ENCODE data around the gene TRIM60.
"Not testable (repeated sequence)": the region's sequence is repeated elsewhere in the genome, so short reads cannot be mapped to it uniquely, and the experiment has no call there.

TRIM60 gene

GRCh38 chr4:165031436-165032211 is at the start of gene TRIM60:
Gene TRIM60, plus strand, starts transcription at chr4:165031999. Its CDS starts 8,074 bp downstream, at chr4:165040073.
- Histone ChIP-seq H3K9me3 (ENCODE audit: low read length) (no peaks in the 10 kb centered on the region), H3K27me3 (ENCODE audit: insufficient read depth, low read length) (no peaks in the 10 kb centered on the region), H3K4me3 (ENCODE audit: low read length) (no peak within 1 kb of the TSS), H3K36me3 (ENCODE audit: insufficient read depth, low read length) (no peaks in the 10 kb centered on the region), H3K4me1 (ENCODE audit: insufficient read depth, low read length) (no peaks in the 10 kb centered on the region), H2AFZ (ENCODE audit: low read depth, low read length) (no peak within 1 kb of the TSS)

GRCh38 chr4:164989471-164989870 is 42.3 kb upstream of the TRIM60 start:
- Histone ChIP-seq H3K4me3 (ENCODE audit: low read length) (no peak overlapping the region), H2AFZ (ENCODE audit: low read depth, low read length) (no peak overlapping the region), H3K36me3 (ENCODE audit: insufficient read depth, low read length) (no peaks in the 10 kb centered on the region), H3K9me3 (ENCODE audit: low read length) (no peaks in the 10 kb centered on the region), H3K27me3 (ENCODE audit: insufficient read depth, low read length) (no peaks in the 10 kb centered on the region), H3K4me1 (ENCODE audit: insufficient read depth, low read length) (no peaks in the 10 kb centered on the region)

DNA sequence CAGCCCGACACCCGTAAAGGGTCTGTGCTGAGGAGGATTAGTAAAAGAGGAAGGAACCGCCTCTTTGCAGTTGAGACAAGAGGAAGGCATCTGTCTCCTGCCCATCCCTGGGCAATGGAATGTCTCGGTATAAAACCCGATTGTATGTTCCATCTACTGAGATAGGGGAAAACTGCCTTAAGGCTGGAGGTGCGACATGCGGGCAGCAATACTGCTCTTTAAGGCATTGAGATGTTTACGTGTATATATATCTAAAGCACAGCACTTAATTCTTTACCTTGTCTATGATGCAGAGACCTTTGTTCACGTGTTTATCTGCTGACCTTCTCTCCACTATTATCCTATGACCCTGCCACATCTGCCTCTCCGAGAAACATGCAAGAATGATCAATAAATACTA is 41.0 kb upstream of the TRIM60 start:
- H3K4me1 ChIP-seq (ENCODE audit: insufficient read depth, low read length); H2AFZ ChIP-seq (ENCODE audit: low read depth, low read length); H3K4me3 ChIP-seq (ENCODE audit: low read length); H3K27me3 ChIP-seq (ENCODE audit: insufficient read depth, low read length); H3K9me3 ChIP-seq (ENCODE audit: low read length); H3K36me3 ChIP-seq (ENCODE audit: insufficient read depth, low read length): not testable (repeated sequence)

DNA sequence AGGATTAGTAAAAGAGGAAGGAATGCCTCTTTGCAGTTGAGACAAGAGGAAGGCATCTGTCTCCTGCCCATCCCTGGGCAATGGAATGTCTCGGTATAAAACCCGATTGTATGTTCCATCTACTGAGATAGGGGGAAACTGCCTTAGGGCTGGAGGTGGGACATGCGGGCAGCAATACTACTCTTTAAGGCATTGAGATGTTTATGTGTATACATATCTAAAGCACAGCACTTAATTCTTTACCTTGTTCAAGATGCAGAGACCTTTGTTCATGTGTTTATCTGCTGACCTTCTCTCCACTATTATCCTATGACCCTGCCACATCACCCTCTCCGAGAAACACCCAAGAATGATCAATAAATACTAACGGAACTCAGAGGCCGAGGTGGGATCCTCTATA is 35.7 kb upstream of the TRIM60 start:
- H3K4me1 ChIP-seq (ENCODE audit: insufficient read depth, low read length); H3K4me3 ChIP-seq (ENCODE audit: low read length); H2AFZ ChIP-seq (ENCODE audit: low read depth, low read length); H3K27me3 ChIP-seq (ENCODE audit: insufficient read depth, low read length); H3K36me3 ChIP-seq (ENCODE audit: insufficient read depth, low read length); H3K9me3 ChIP-seq (ENCODE audit: low read length): not testable (repeated sequence)

DNA sequence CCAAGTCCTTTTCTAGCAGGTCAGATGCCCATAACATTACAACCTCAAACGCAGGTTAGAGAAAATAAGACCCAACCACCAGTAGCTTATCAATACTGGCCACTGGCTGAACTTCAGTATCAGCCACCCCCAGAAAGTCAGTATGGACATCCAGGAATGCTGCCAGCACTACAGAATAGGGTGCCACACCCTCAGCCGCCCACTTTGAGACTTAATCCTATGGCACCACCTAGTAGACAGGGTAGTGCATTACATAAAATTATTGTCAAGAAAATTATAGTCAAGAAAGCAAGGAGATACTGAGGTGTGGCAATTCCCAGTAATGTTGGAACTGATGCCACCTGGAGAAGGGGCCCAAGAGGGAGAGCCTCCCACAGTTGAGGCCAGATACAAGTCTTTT is 34.5 kb upstream of the TRIM60 start:
- Histone ChIP-seq H3K4me3 (ENCODE audit: low read length) (no peak overlapping the region), H2AFZ (ENCODE audit: low read depth, low read length) (no peak overlapping the region), H3K27me3 (ENCODE audit: insufficient read depth, low read length) (peaks cover 4% of the 10 kb centered on the region), H3K9me3 (ENCODE audit: low read length) (no peaks in the 10 kb centered on the region), H3K4me1 (ENCODE audit: insufficient read depth, low read length) (no peaks in the 10 kb centered on the region), H3K36me3 (ENCODE audit: insufficient read depth, low read length) (no peaks in the 10 kb centered on the region)

DNA sequence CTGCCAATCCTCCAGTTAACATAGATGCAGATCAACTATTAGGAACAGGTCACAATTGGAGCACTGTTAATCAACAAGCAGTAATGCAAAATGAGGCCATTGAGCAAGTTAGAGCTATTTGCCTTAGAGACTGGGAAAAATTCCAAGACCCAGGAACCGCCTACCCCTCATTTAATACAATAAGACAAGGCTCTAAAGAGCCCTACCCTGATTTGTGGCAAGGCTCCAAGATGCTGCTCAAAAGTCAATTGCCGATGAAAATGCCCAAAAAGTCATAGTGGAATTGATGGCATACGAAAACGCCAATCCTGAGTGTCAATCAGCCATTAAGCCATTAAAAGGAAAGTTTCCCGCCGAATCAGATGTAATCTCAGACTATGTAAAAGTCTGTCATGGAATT is 33.9 kb upstream of the TRIM60 start:
- Histone ChIP-seq H3K27me3 (ENCODE audit: insufficient read depth, low read length) (peaks cover 4% of the 10 kb centered on the region), H2AFZ (ENCODE audit: low read depth, low read length) (no peak overlapping the region), H3K4me3 (ENCODE audit: low read length) (no peak overlapping the region), H3K36me3 (ENCODE audit: insufficient read depth, low read length) (no peaks in the 10 kb centered on the region), H3K9me3 (ENCODE audit: low read length) (no peaks in the 10 kb centered on the region), H3K4me1 (ENCODE audit: insufficient read depth, low read length) (no peaks in the 10 kb centered on the region)

- H3K9me3 ChIP-seq (ENCODE audit: low read length); H2AFZ ChIP-seq (ENCODE audit: low read depth, low read length); H3K4me3 ChIP-seq (ENCODE audit: low read length); H3K27me3 ChIP-seq (ENCODE audit: insufficient read depth, low read length); H3K4me1 ChIP-seq (ENCODE audit: insufficient read depth, low read length); H3K36me3 ChIP-seq (ENCODE audit: insufficient read depth, low read length): not testable (repeated sequence)
Observed at GRCh38 chr4:164998526-164999080, 33.2 kb upstream of the TRIM60 start.

- not testable (repeated sequence) for H3K9me3 ChIP-seq (ENCODE audit: low read length); H3K36me3 ChIP-seq (ENCODE audit: insufficient read depth, low read length); H3K4me3 ChIP-seq (ENCODE audit: low read length); H3K27me3 ChIP-seq (ENCODE audit: insufficient read depth, low read length); H2AFZ ChIP-seq (ENCODE audit: low read depth, low read length); H3K4me1 ChIP-seq (ENCODE audit: insufficient read depth, low read length)
Observed at GRCh38 chr4:165001957-165002356, 29.8 kb upstream of the TRIM60 start.

DNA sequence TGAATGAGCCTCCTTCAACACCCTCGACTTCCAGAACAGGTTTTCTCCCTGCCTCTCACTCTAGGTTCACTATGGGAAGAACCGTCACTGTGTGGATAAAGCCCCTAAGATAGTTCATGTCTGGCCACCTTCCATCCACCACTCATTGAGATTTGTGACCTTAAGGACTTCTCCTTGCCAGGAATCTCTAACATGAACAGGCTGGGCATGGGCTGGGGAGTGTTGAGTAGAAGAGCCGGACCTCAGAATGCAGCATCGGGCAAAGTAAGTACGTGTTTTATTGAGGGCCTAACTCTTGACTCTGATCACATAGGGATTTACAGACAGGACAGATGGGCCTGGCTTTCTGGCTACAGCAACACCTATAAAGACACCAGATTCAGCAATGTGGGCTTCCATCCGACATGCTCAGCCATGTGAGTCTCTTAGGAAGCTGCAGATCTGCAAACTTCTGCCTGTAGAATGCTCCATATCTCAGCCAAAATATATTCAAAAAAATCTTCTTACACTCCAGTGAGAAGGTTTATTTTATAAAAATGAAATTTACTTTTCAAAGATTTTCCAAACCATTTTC is 26.4 kb upstream of the TRIM60 start:
- H3K4me3 ChIP-seq (ENCODE audit: low read length) = no peak overlapping the region
- H3K27me3 ChIP-seq (ENCODE audit: insufficient read depth, low read length) = peaks cover 4% of the 10 kb centered on the region
- H3K36me3 ChIP-seq (ENCODE audit: insufficient read depth, low read length) = no peaks in the 10 kb centered on the region
- H2AFZ ChIP-seq (ENCODE audit: low read depth, low read length) = no peak overlapping the region
- H3K9me3 ChIP-seq (ENCODE audit: low read length) = no peaks in the 10 kb centered on the region
- peaks cover 2% of the 10 kb centered on the region for H3K4me1 ChIP-seq (ENCODE audit: insufficient read depth, low read length)

DNA sequence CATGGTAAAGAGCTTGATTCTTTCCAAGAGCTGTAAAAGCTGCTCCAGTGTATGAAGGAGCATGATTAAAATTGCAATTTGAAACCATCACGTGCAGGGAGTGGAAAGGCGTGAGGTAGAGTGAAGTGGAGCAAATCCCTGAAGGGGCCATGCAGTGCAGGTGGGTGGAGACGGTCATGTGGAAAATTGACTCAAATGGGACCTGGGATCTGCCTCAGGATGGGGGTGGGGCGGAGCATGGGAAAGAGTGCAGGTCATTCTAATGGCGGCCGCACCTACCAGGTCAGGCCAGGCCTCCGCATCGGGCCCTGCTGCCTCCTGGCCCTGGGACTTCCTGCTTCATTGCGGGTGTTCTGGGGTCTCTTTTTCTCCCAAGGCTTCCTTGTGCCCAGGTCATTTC is 25.3 kb upstream of the TRIM60 start:
- H3K9me3 ChIP-seq (ENCODE audit: low read length) = no peaks in the 10 kb centered on the region
- H3K4me3 ChIP-seq (ENCODE audit: low read length) = no peak overlapping the region
- peaks cover 2% of the 10 kb centered on the region for H3K4me1 ChIP-seq (ENCODE audit: insufficient read depth, low read length)
- H2AFZ ChIP-seq (ENCODE audit: low read depth, low read length) = no peak overlapping the region
- H3K27me3 ChIP-seq (ENCODE audit: insufficient read depth, low read length) = peaks cover 4% of the 10 kb centered on the region
- no peaks in the 10 kb centered on the region for H3K36me3 ChIP-seq (ENCODE audit: insufficient read depth, low read length)

GRCh38 chr4:165006886-165007285 is 24.9 kb upstream of the TRIM60 start:
- H3K9me3 ChIP-seq (ENCODE audit: low read length) = no peaks in the 10 kb centered on the region
- H3K27me3 ChIP-seq (ENCODE audit: insufficient read depth, low read length) = peaks cover 4% of the 10 kb centered on the region
- H3K36me3 ChIP-seq (ENCODE audit: insufficient read depth, low read length) = no peaks in the 10 kb centered on the region
- H2AFZ ChIP-seq (ENCODE audit: low read depth, low read length) = no peak overlapping the region
- peaks cover 2% of the 10 kb centered on the region for H3K4me1 ChIP-seq (ENCODE audit: insufficient read depth, low read length)
- H3K4me3 ChIP-seq (ENCODE audit: low read length) = no peak overlapping the region

DNA sequence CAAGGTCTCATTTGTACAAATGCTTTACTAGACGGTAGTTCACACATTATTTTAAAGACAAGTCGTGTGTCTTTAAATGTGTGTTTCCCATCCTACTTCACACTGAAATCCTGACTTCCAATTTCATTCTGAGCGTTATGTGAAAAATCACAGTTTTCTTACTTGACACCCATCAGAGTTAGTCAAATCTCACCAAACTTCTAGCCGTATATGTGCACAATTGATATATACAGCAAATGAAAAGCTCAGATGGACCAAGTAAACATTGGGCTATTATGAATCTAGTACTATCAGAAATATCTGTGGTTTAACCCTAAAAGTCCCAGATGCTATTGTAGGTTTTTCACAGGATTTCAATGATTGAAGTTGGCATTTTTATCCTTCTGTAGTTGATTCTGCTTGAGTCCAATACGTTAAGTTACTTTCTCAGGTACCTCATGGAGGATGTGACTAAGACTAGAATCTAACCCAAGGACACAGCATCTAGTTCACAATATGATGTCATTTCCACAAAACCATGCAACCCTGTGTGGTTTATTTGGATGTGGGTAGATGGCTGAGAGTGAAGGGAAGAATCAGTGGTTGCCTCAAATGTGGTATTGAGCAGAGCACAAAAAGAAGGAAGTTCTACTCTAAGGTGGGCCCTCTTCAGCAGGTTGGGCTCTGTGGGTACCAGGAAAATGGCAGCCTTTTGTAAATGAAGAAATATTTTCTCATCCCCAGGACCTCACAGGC is 22.1 kb upstream of the TRIM60 start:
- no peak overlapping the region for H2AFZ ChIP-seq (ENCODE audit: low read depth, low read length)

GRCh38 chr4:165010487-165010886 is 21.3 kb upstream of the TRIM60 start:
- Histone ChIP-seq H2AFZ (ENCODE audit: low read depth, low read length) (no peak overlapping the region), H3K9me3 (ENCODE audit: low read length) (no peaks in the 10 kb centered on the region), H3K36me3 (ENCODE audit: insufficient read depth, low read length) (no peaks in the 10 kb centered on the region), H3K27me3 (ENCODE audit: insufficient read depth, low read length) (no peaks in the 10 kb centered on the region), H3K4me1 (ENCODE audit: insufficient read depth, low read length) (peaks cover 2% of the 10 kb centered on the region), H3K4me3 (ENCODE audit: low read length) (no peak overlapping the region)

More for the DNA sequence above, 22.1 kb upstream of the TRIM60 start:
- Histone ChIP-seq H3K27me3 (ENCODE audit: insufficient read depth, low read length) (no peaks in the 10 kb centered on the region), H3K36me3 (ENCODE audit: insufficient read depth, low read length) (no peaks in the 10 kb centered on the region), H3K9me3 (ENCODE audit: low read length) (no peaks in the 10 kb centered on the region), H3K4me1 (ENCODE audit: insufficient read depth, low read length) (peaks cover 2% of the 10 kb centered on the region), H3K4me3 (ENCODE audit: low read length) (no peak overlapping the region)
